ENCODE measurements around the gene PDLIM1. TPM values are rescaled to one million over a fixed set of nuclear protein-coding genes. Genes with fewer than 3 reads are reported as not detected.
"Not testable (repeated sequence)": the region's sequence is repeated elsewhere in the genome, so short reads cannot be mapped to it uniquely, and the experiment has no call there.

Gene PDLIM1
- total RNA-seq, 1 experiment from 2014 or later: 6.3 TPM

DNA sequence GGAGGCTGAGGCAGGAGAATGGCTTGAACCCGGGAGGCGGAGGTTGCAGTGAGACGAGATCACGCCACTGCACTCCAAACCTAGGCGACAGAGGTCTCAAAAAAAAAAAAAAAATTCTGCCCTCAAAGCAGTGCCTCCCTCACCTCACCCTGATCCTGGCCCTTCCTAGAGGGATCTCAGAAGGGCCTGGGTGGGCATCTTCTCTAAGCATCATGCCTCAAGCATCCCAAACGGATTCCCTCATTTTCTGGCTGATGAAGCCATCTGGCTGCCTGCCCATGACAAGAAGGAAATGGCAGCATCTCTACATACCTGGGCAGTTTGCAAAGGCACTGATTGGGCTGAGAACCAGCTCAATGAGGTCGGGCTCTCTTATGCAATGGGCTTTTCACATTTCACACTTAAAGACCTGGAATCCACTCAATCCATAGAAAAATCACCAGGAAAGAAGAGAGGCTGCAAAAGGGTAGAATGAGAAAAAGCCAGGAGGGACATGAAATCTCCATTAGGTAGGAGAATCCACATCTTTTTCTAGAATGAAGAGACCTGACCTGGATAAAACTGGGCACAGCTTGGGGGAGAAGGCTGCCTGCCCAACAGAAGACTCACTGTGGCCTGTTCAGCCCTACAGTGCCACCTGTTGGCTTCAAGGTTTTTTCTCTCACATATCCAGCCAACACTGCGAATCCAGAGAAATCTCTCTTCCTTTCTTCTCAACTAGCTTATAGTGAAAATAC is 48.1 kb downstream of the PDLIM1 start:
- peak; percentile 58 for DNase-seq (ENCODE audit: low read depth)

DNA sequence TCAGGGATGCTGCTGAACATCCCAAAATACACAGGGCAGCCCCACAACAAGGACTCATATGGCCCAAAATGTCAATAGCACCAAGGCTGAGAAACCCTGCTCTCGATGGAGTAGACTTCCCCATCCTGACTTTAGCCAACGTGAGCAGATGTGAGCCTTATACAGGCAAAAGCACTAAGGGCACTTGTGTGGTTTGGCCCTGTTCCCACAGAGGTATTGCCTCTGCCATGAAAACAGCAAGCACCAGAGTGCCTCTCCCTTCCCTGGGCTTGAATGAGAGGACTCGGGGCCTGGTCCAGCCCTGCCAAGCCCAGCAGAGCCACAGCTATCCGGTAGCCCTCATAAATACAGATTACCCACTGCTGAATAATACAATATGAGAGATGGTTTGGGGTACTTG is 49.3 kb downstream of the PDLIM1 start:
- no peak for DNase-seq (ENCODE audit: low read depth)

DNA sequence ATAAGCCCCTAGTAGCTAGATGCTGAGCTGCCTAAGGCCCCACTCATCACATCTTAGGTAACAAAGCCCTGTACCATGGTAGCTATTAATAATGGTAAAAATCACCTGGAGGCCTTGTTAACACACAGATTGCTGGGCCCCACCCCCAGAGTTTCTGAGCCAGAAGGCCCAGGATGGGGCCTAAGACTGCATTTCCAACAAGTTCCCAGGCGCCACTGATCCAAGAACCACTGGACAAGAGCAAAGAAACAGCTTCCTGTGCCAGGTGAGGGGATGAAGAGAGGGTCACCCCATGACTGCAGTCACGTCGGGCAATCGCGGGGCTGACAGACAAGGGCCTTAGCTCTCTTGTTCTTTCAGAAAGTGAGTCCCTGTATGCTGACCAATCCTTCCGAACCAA is 50.0 kb downstream of the PDLIM1 start:
- DNase-seq (ENCODE audit: low read depth): no peak

DNA sequence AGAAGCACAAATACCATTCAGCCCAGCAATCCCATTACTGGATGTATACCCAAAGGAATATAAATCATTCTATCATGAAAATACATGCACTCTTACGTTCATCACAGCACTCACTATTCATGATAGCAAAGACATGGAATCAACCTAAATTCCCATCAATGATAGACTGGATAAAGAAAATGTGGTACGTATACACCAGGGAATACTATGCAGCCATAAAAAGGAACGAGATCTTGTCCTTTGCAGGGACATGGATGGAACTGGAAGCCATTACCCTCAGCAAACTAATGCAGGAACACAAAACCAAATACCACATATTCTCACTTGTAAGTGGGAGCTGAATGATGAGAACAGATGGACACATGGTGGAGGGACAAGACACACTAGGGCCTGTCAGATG is 50.7 kb downstream of the PDLIM1 start:
- DNase-seq (ENCODE audit: low read depth): not testable (repeated sequence)

DNA sequence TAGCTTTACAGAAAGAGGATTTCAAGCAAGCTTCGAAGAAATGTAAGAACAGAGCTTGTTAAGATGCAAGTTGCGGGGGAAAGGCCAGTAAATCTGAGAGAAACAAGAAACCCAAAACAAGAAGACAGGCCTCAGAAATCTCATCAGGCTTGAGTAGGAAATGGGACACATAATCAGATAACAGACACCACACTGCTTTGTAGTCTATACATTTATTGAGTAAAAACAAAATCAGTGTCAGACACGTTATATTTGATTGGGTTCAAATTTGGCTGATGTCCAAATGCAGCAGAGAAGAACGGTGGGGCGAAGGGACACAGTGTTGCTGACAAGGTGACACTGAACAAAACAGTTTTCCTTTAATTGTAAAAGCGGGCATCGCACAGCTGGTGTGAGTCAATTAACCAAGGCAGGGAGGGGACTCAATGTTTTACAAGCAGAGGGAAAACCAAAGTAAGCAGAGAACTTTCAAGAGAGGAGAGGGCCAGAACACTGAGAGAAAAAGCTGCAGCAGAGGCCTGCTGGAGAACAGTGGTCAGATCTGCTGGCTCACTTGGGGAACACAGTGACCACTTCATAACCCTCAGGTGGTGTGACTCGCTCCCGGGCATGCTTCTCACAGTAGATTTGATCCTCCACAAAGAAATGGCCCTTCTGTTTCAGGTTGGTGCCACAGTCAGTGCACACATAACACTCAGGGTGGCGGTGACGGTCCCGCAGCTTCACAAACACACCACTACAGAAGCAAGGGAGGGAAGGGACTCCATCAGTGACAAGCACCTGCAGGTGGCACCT is 53.2 kb downstream of the PDLIM1 start:
- peak; percentile 74 for DNase-seq (ENCODE audit: low read depth)

DNA sequence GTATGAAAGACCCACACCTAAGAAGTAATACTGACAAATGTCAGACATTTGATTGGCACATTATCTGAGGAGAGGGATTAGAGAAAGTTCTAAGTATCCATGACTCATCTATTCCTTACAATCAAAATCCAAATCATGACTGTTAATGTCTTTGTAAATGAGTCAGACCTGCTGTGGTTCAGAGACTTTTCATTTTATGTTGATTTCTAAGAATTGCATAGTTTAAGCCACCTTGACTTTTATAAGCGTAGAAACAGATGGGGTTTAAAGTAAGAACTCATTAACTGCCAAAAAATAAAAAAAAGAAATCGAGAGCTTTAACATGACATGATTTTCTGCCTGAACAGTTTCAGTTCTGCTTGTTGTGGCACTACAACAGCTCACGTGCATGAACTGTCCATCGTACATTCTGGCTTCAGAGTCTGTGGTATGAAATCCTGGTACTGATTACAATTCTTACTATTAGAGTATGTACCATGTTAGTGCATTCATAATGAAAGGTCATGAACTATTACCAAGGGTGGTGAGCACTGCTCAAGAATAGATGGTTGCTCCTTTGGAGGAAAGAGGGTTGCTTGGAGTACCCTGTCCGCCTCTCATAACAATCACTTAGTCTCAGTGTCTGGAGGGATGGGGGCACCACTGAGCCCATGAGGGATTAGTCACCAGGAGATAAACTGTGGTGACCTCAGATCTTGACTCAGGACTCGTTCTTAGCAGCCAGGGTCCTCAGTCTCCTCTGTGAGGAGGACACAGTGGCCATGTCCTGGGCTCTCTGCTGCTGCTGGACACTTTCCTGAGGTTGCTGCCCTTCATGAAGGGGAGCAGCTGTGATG is 54.5 kb downstream of the PDLIM1 start:
- DNase-seq (ENCODE audit: low read depth): peak; percentile 78

DNA sequence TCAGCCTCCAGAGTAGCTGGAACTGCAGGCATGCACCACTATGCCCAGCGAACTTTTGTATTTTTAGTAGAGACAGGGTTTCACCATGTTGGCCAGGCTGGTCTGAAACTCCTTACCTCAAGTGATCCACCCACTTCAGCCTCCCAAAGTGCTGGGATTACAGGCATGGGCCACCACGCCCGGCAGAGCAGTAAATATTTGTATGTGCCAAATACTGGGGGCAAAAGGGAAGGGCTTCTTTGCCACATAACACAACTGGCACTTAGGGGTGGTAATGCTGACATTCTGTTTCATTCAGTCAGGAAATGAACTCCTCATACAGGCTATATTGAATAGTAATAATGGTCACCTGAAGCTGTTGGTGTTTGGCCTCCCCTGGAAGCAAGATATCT is 55.1 kb downstream of the PDLIM1 start:
- no peak for DNase-seq (ENCODE audit: low read depth)

DNA sequence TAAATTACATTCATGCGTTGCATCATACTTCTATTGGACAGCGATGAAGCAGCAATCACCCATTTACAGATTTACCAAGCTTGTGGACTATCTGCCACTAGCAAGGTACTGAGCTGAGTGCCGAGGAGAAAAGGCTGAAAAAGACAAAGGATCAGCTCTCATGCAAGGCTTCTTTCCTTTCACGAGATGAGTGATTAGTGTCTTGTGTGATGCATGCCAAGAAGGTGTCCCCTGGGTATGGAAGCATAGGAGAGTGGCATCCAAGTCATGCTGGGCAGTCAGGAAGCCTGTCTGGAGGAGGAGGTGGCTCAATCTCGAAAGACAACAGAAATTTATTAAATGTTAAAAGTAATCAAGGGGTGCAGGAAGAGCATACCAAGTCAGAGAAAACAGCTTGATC is 55.9 kb downstream of the PDLIM1 start:
- peak; percentile 27 for DNase-seq (ENCODE audit: low read depth)

DNA sequence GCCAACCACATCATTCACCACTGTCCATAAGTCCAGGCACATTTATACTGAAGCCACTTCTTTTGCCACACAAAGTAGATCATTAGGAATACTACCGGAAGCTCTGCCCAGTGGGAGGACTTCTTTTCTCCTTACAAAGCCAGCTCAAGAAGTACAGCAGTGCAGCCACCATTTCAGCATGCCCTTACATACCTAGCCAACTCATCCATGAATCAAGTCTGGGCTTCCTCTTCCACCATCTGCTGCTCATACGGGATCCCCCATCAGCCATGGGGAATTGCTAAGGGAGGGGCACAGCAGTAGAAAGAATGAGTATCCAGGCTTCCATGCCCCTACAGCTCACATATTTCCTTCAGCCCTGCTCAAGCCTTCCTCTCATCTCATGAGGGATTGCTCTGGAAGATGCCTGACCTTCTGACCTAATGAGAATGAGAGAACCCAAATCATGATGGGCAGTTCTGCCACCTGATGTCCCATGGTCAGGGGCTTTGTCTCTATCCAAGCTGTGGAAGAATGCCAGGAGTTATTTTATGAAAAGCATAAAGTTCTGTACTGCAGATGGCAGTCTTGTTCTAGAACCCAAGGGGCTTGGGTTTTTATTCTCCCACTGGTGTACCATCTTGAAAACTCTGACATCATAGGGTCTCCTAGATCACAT is 57.3 kb downstream of the PDLIM1 start:
- no peak for DNase-seq (ENCODE audit: low read depth)

DNA sequence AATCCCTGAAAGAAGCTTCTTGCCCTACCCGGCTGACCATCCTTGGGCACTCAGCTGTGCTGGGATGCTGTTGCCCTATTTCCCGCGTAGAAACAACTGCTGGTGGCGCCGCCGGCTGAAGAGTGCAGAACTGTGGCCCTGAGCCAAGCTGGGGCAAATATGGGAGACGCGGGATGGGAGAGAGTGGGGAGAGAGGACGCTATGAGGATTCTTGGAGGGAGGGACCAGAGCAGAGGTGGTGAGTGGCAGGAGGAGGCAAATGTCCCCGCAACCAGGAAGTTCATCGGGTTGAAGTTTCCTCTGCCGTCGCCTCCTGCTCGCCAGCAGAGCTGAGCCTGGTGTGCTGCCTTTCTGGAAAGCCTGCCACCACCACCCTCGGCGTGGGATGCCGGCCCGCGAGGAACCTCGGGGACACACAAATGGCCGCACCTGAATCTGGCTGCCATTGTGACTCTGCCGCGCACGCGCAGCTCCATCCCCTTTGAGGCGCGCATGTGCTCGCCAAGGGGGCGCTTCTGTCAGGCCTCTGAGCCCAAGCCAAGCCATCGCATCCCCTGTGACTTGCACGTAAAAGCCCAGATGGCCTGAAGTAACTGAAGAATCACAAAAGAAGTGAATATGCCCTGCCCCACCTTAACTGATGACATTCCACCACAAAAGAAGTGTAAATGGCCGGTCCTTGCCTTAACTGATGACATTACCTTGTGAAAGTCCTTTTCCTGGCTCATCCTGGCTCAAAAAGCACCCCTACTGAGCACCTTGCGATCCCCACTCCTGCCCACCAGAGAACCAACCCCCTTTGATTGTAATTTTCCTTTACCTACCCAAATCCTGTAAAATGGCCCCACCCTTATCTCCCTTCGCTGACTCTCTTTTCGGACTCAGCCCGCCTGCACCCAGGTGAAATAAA is 59.9 kb downstream of the PDLIM1 start:
- not testable (repeated sequence) for DNase-seq (ENCODE audit: low read depth)

DNA sequence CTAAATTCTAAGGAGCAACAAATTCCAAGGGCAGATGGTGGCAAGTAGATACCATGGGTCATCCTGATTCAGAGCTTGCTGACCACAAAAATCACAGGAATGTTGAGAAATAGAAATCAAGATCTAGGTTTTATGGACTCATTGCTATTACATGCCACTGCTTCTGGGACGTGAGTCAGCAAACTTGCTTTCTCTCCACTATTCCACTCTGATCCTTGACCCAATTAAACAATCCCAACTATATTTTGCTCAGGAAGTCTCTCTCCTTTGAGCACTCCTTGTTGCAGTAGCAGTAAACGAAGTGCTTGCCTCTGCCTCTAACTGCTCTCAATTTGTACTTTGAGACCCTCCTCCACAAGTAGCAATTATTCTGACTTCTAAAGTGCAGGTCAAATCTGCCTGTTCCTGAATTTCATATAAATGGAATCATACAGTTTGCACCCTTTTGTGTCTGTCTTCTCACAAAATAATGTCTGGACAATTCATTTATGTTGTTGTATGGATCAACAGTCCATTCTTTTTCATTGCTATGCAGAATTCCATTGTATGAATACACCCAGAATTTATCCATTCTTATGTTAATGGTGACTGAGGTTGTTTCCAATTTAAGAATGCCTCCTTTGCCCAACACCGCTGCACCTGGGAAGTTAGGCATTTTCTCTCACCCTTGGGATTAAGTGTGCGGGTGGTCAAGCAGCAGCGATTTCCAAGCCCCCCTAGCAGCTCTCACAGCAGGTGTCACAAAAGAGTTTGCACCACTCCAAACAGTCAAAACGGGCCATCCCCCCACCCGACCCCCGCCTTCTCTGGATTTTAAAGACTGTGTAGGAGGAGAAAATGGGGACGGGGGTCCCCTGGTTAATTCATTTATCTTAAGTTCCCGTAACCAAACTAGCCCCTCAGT is 60.8 kb downstream of the PDLIM1 start:
- peak; percentile 99 for DNase-seq (ENCODE audit: low read depth)

DNA sequence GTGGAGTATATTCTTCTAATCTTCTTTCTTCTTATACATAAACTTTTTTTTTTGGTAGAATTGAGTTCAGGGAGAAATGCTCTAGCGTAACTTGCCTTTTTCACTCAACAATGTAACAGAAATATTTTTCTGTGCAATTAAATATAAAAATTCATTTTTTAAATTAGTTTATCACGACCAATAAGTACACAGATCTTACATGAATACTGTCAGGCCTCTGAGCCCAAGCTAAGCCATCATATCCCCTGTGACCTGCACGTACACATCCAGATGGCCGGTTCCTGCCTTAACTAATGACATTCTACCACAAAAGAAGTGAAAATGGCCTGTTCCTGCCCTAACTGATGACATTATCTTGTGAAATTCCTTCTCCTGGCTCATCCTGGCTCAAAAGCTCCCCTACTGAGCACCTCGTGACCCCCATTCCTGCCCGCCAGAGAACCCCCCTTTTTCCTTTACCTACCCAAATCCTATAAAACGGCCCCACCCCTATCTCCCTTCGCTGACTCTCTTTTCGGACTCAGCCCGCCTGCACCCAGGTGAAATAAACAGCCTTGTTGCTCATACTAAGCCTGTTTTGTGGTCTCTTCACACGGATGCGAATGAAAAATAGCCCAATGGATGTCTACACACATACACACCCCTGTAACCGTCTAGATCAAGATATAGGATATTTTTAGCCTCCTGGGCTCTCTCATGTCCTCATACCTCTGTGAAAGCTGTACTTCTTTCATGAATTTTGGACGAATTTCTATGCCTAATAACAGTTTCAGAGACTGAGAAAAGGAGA is 61.7 kb downstream of the PDLIM1 start:
- not testable (repeated sequence) for DNase-seq (ENCODE audit: low read depth)

DNA sequence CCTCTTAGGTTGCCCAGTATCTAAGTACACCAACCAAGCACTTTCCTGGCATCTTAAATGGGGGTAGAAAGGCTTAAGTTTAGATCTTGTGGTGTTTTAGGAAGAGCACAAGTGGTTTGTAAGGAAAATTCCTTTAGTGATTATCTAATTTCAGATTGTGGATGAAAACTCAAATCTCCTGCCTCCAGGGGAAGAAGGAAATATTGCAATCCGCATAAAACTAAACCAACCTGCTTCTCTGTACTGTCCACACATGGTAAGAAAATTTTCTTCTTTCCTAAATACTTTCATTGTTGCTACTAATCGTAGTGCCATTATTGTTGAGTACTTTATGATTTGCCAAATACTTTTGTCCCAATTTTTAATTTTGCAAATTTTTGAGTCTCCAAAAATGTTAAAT is 65.7 kb downstream of the PDLIM1 start:
- DNase-seq (ENCODE audit: low read depth): no peak

DNA sequence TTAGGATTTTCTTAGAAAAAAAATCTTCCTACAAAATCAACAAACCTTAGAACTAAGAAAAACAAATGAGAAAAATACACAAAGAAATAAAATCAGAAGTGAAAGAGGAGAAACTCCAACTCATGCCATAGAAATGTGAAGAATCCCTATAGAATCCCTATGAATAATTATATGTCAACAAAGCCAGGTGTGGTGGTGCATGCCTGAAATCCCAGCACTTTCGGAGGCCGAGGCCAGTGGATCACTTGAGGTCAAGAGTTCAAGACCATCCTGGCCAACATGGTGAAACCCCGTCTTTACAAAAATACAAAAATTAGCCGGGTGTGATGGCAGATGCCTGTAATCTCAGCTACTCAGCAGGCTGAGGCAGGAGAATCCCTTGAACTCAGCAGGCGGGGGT is 69.7 kb downstream of the PDLIM1 start:
- DNase-seq (ENCODE audit: low read depth): peak; percentile 79

DNA sequence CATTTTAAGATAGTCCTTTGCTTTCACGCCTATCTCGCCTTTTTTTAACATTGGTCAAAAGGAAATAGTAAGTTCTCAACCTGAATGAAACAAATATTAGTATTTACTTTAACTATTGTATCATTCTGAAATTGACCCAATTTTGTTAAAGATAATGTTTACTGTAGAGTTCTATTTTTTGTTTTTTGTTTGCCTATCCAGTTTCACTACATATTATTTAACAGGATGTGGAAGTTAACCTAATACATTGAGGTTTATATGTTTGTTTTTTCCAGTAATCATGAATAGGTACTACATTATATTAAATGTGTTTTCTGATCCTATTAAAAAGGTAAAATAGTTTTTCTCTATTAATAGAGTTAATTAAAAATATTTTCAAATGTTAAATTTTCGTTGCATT is 70.3 kb downstream of the PDLIM1 start:
- DNase-seq (ENCODE audit: low read depth): no peak

DNA sequence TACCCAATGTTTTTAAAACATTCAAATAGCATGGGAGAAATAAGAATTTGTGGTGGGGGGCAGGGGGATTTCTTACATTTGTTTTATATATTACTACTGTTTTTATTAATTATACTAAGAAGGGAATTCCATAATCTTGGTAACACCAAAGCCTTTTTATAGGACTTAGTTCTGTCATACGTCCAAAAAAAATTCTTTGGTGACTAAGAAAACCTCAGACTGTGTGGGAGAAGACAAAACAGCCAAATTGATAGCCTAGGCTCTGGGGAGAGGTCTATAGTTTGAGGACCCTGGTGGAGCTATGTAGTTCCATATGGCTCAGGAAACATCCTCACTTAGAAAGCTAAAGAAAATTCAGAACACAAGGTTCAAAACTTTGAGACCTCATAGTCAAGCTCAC is 73.3 kb downstream of the PDLIM1 start:
- DNase-seq (ENCODE audit: low read depth): peak; percentile 29

DNA sequence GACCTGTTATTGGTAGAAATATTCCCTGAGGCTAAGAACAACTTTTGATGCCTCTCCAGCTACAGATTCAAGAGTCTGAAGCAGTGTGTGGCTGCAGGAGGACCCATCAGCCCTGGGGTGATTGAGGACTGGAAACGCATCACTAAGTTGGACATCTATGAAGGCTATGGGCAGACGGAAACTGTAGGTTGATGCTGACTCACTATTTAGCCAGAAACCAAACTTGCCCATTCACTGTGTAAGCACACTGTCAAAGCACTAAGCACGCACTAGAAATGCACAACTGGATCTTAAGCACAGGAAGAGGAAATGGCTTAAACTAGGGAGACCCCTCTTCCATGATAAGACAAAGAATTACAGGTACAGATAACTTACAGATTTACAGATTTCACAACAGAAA is 76.0 kb downstream of the PDLIM1 start:
- DNase-seq (ENCODE audit: low read depth): no peak

DNA sequence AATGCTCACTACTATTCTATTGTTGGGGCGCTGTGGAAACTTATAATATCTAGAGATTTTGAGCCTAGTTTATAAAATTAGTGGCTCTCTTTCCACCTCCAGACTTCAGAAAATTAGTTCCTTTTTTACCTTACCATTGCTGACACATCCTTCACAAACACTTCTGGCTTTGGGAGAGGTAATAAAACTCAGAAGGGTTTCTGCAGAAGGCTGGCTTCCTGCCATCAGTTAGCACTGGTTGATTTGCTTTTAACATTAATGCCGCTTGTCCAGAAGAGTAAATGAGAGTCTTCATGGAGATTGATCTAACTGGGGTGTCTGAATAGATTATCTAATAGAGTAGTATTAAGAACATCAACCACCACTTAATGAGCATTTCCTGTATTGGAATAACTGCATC is 76.4 kb downstream of the PDLIM1 start:
- no peak for DNase-seq (ENCODE audit: low read depth)
